Natural killer cell treated with Interleukin-12 subunit alpha and Interleukin-12 subunit beta and Interleukin-15 and Interleukin-18, amount 100 ng/mL, for 72 hours (primary cell): ENCODE measurements around the gene UNKL. TPM values are rescaled to one million over a fixed set of nuclear protein-coding genes. Genes with fewer than 3 reads are reported as not detected.
A peak's percentile ranks its signal among the peaks of the same experiment; 100 is the strongest.

Source experiments
- ATAC-seq, 2 donors: fragments of 150-1000 bp; cut with Tn5 transposase in 1 of 2; sonication (Bioruptor Pico), chemical (Tn5 transposase) in 1 of 2; 2 replicates each; pipeline ENCODE4 v1.10.0; 2021
- DNase-seq: peaks from one replicate; pipeline ENCODE4 v3.0.0; 2022; ENCODE audit warnings: low spot score
- H3K27ac Mint-ChIP-seq, 2 donors: 1 replicate in 1 of 2; 2 replicates in 1 of 2; pipeline ENCODE4 v1.8.0; 2022; ENCODE audit warnings: mixed read lengths in 2 of 2, mild to moderate bottlenecking in 1 of 2, moderate library complexity in 1 of 2
- H3K27me3 Mint-ChIP-seq, 2 donors: 1 replicate in 1 of 2; 2 replicates in 1 of 2; pipeline ENCODE4 v1.8.0; 2022; ENCODE audit warnings: mixed read lengths in 2 of 2
- H3K36me3 Mint-ChIP-seq: one replicate; pipeline ENCODE4 v1.8.0; 2022; ENCODE audit warnings: mixed read lengths
- H3K4me1 Mint-ChIP-seq, 2 donors: 1 replicate in 1 of 2; 2 replicates in 1 of 2; pipeline ENCODE4 v1.8.0; 2022; ENCODE audit warnings: low read depth in 2 of 2, mixed read lengths in 2 of 2, mild to moderate bottlenecking in 1 of 2
- H3K4me3 Mint-ChIP-seq: one replicate; pipeline ENCODE4 v1.8.0; 2022; ENCODE audit warnings: mixed read lengths
- H3K9me3 Mint-ChIP-seq: 2 replicates; pipeline ENCODE4 v1.8.0; 2022; ENCODE audit warnings: mixed read lengths
- total RNA-seq, 2 donors: library from RNA; stranded (reverse); gene quantifications; one replicate each; pipeline ENCODE4 v1.2.3, GENCODE V29; 2022

Gene UNKL
- total RNA-seq, 2 donors from 2014 or later: 25.4 to 72.1 TPM

DNA sequence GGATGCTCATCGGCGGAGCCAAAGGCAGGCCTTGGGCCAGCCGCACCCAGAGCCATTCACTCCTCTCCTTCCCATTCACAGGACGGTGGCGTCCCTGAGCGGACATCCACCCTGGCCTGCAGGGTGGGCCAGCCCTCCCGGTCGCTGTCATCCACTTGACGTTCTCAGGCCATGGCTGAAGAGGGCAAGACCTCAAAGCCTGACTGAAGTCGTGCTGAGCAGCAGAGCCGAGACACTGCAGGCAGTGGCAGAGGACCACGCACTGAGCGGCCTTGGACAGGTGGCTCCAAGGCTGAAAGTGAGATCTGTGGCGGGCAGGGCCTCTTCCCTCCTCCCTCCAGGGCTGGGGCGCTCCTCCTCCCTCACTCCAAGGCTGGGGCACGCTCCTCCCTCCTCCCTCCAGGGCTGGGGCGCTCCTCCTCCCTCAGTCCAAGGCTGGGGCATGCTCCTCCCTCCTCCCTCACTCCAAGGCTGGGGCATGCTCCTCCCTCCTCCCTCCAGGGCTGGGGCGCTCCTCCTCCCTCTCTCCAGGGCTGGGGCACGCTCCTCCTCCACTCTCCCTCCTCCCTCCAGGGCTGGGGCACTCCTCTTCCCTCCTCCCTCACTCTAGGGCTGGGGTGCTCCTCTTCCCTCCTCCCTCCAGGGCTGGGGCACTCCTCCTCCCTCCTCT, 38.6 kb downstream of the UNKL start:
- H3K27me3 Mint-ChIP-seq: no peaks in the 10 kb centered on the region
- H3K9me3 Mint-ChIP-seq: no peaks in the 10 kb centered on the region
- no peak overlapping the region for H3K27ac Mint-ChIP-seq
- no peak overlapping the region for H3K4me3 Mint-ChIP-seq
- H3K36me3 Mint-ChIP-seq: no peaks in the 10 kb centered on the region
- DNase-seq: no peak
- H3K4me1 Mint-ChIP-seq: peaks cover 13 to 17% of the 10 kb centered on the region in 2 donors
- no peak for ATAC-seq

DNA sequence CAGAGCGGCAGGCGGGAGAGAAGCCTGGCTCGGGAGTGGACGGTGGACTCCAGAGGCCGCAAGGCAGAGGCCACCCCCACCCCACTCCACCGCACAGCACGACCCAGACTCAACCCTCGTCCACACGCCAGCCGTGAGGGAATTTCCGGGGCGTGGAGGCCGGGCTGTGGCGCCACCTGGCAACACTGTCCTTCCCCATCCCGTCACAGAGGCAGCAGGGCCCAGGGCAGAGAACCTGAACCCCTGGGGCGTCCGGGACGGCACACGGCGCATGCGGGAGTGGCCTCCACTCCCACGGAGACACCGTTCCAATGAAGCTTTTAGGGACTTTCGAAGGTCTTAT, 39.2 kb downstream of the UNKL start:
- DNase-seq (no peak), ATAC-seq (no peak)
- Mint-ChIP-seq H3K36me3 (no peaks in the 10 kb centered on the region), H3K27me3 (no peaks in the 10 kb centered on the region), H3K4me1 (peaks cover 13 to 15% of the 10 kb centered on the region in 2 donors), H3K9me3 (no peaks in the 10 kb centered on the region), H3K27ac (no peak overlapping the region), H3K4me3 (no peak overlapping the region)

- no peak for DNase-seq
- Mint-ChIP-seq H3K4me1 (peaks cover 10 to 11% of the 10 kb centered on the region in 2 donors), H3K9me3 (no peaks in the 10 kb centered on the region), H3K27me3 (no peaks in the 10 kb centered on the region), H3K4me3 (no peak overlapping the region), H3K36me3 (no peaks in the 10 kb centered on the region), H3K27ac (no peak overlapping the region)
- ATAC-seq: no peak
Observed at GRCh38 chr16:1374418-1375297, 39.8 kb downstream of the UNKL start.

- H3K27ac Mint-ChIP-seq: no peak overlapping the region
- no peak for DNase-seq
- H3K27me3 Mint-ChIP-seq: no peaks in the 10 kb centered on the region
- H3K4me1 Mint-ChIP-seq: no peaks in the 10 kb centered on the region
- H3K36me3 Mint-ChIP-seq: no peaks in the 10 kb centered on the region
- H3K9me3 Mint-ChIP-seq: no peaks in the 10 kb centered on the region
- no peak overlapping the region for H3K4me3 Mint-ChIP-seq
- no peak for ATAC-seq
Observed at GRCh38 chr16:1372292-1372950, 42.1 kb downstream of the UNKL start.

GRCh38 chr16:1371054-1371978, 43.2 kb downstream of the UNKL start:
- Mint-ChIP-seq H3K27me3 (no peaks in the 10 kb centered on the region), H3K4me3 (no peak overlapping the region), H3K9me3 (no peaks in the 10 kb centered on the region), H3K4me1 (no peaks in the 10 kb centered on the region), H3K27ac (no peak overlapping the region), H3K36me3 (no peaks in the 10 kb centered on the region)
- no peak for ATAC-seq
- no peak for DNase-seq

- Mint-ChIP-seq H3K36me3 (peaks cover 4% of the 10 kb centered on the region), H3K9me3 (no peaks in the 10 kb centered on the region), H3K27ac (no peak overlapping the region), H3K4me3 (no peak overlapping the region), H3K27me3 (no peaks in the 10 kb centered on the region), H3K4me1 (peaks cover 0 to 3% of the 10 kb centered on the region in 2 donors)
- ATAC-seq (no peak), DNase-seq (no peak)
Observed at GRCh38 chr16:1367486-1368174, 46.9 kb downstream of the UNKL start.

- Mint-ChIP-seq H3K4me3 (no peak overlapping the region), H3K27me3 (no peaks in the 10 kb centered on the region), H3K9me3 (no peaks in the 10 kb centered on the region), H3K4me1 (peaks cover 0 to 3% of the 10 kb centered on the region in 2 donors), H3K36me3 (peaks cover 4% of the 10 kb centered on the region), H3K27ac (no peak overlapping the region)
- ATAC-seq: peak in 1 of 2 donors; percentile 29
- no peak for DNase-seq
Observed at GRCh38 chr16:1366712-1367299, 47.7 kb downstream of the UNKL start.

GRCh38 chr16:1366060-1366711, 48.3 kb downstream of the UNKL start:
- Mint-ChIP-seq H3K36me3 (peaks cover 4% of the 10 kb centered on the region), H3K4me3 (no peak overlapping the region), H3K4me1 (peaks cover 0 to 3% of the 10 kb centered on the region in 2 donors), H3K9me3 (no peaks in the 10 kb centered on the region), H3K27me3 (no peaks in the 10 kb centered on the region), H3K27ac (no peak overlapping the region)
- ATAC-seq (no peak), DNase-seq (no peak)

DNA sequence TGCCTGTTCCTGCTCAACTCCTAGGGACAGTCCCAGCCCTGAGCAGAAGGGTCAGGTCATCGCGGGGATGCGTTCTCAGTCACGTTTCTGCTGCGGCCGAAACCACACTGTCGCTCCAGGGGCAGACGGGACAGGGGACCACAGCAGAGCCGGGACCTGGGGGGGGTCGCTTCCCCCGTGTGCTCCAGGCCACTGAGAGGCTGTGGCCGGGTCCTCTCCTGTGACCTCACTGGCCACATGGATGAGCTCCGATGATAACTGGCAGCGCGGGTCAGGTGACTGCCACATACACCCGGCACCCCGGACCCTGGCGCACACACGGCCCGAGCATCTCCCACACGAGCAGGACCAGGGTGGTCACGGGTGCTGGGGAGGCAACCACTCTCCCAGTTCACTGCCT, 50.0 kb downstream of the UNKL start:
- Mint-ChIP-seq H3K4me3 (no peak overlapping the region), H3K27me3 (no peaks in the 10 kb centered on the region), H3K4me1 (peaks cover 0 to 3% of the 10 kb centered on the region in 2 donors), H3K9me3 (no peaks in the 10 kb centered on the region), H3K27ac (no peak overlapping the region), H3K36me3 (peaks cover 4% of the 10 kb centered on the region)
- ATAC-seq: no peak
- DNase-seq: no peak

GRCh38 chr16:1363501-1364041, 50.9 kb downstream of the UNKL start:
- H3K27me3 Mint-ChIP-seq: no peaks in the 10 kb centered on the region
- peaks cover 4% of the 10 kb centered on the region for H3K36me3 Mint-ChIP-seq
- DNase-seq: peak; percentile 76
- peak; percentile 77 to 83 for ATAC-seq
- no peak overlapping the region for H3K27ac Mint-ChIP-seq
- peaks cover 0 to 3% of the 10 kb centered on the region in 2 donors for H3K4me1 Mint-ChIP-seq
- no peak overlapping the region for H3K4me3 Mint-ChIP-seq
- no peaks in the 10 kb centered on the region for H3K9me3 Mint-ChIP-seq

DNA sequence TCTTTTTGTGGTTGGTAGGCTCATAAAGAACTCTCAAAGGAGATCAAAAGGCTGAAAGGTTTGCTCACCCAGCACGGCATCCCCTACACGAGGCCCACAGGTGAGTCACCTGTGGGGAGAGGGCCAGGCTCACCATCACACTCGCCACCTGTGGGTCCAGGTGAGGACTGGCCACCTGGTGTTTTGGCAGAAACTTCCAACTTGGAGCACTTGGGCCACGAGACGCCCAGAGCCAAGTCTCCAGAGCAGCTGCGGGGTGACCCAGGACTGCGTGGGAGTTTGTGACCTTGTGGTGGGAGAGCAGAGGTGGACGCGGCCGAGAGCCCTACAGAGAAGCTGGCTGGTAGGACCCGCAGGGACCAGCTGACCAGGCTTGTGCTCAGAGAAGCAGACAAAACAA, 51.7 kb downstream of the UNKL start:
- no peak for DNase-seq
- H3K4me1 Mint-ChIP-seq: peaks cover 0 to 6% of the 10 kb centered on the region in 2 donors
- H3K9me3 Mint-ChIP-seq: no peaks in the 10 kb centered on the region
- no peaks in the 10 kb centered on the region for H3K27me3 Mint-ChIP-seq
- no peak for ATAC-seq
- no peak overlapping the region for H3K4me3 Mint-ChIP-seq
- no peak overlapping the region for H3K27ac Mint-ChIP-seq
- peaks cover 4% of the 10 kb centered on the region for H3K36me3 Mint-ChIP-seq
